Choroid plexus epithelial cell (primary cell): ENCODE data around the gene TMEFF2.
A peak's percentile ranks its signal among the peaks of the same experiment; 100 is the strongest.

ENCODE experiments used
- DNase-seq: peaks from one replicate; pipeline ENCODE4 v3.0.0-alpha.2; 2010; ENCODE audit warnings: low read depth
- H3K4me3 ChIP-seq: 2 replicates; pipeline ENCODE4 v1.5.1; 2011; ENCODE audit warnings: low read depth, mild to moderate bottlenecking, control low read depth, low read length, moderate library complexity
- TF ChIP-seq, protein P1 (sequence below): conservative IDR thresholded peaks from 2 replicates; pipeline ENCODE4 v1.5.1; 2011; ENCODE audit warnings: low read depth, mild to moderate bottlenecking, control low read depth, inconsistent platforms, low read length, moderate library complexity

TMEFF2 gene

GRCh38 chr2:192148620-192149321 lies 46.0 kb downstream of the TMEFF2 start:
- TF ChIP-seq, protein P1, sequence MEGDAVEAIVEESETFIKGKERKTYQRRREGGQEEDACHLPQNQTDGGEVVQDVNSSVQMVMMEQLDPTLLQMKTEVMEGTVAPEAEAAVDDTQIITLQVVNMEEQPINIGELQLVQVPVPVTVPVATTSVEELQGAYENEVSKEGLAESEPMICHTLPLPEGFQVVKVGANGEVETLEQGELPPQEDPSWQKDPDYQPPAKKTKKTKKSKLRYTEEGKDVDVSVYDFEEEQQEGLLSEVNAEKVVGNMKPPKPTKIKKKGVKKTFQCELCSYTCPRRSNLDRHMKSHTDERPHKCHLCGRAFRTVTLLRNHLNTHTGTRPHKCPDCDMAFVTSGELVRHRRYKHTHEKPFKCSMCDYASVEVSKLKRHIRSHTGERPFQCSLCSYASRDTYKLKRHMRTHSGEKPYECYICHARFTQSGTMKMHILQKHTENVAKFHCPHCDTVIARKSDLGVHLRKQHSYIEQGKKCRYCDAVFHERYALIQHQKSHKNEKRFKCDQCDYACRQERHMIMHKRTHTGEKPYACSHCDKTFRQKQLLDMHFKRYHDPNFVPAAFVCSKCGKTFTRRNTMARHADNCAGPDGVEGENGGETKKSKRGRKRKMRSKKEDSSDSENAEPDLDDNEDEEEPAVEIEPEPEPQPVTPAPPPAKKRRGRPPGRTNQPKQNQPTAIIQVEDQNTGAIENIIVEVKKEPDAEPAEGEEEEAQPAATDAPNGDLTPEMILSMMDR, result peak; percentile 55
- no peak overlapping the region for H3K4me3 ChIP-seq
- DNase-seq, result peak; percentile 69

DNA sequence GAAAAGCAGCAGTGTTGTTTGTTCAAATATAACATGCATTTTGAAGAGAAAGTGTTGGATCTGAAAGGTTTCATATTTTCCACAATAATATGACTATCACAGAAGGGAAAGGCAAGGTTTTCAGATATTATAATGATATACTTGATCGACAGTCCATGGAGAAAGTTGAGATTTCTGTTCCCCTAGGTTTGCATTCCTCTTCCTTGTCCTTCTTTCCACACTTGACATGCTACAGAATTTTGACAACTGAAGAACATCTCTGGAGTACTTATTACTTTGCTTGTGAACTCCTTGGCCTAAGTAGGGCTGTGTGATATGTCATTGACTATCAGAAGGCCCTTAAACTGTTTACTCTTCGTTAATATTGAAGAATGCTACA lies 46.5 kb downstream of the TMEFF2 start:
- H3K4me3 ChIP-seq, result no peak overlapping the region
- DNase-seq, result no peak
- TF ChIP-seq, protein P1, result no peak

DNA sequence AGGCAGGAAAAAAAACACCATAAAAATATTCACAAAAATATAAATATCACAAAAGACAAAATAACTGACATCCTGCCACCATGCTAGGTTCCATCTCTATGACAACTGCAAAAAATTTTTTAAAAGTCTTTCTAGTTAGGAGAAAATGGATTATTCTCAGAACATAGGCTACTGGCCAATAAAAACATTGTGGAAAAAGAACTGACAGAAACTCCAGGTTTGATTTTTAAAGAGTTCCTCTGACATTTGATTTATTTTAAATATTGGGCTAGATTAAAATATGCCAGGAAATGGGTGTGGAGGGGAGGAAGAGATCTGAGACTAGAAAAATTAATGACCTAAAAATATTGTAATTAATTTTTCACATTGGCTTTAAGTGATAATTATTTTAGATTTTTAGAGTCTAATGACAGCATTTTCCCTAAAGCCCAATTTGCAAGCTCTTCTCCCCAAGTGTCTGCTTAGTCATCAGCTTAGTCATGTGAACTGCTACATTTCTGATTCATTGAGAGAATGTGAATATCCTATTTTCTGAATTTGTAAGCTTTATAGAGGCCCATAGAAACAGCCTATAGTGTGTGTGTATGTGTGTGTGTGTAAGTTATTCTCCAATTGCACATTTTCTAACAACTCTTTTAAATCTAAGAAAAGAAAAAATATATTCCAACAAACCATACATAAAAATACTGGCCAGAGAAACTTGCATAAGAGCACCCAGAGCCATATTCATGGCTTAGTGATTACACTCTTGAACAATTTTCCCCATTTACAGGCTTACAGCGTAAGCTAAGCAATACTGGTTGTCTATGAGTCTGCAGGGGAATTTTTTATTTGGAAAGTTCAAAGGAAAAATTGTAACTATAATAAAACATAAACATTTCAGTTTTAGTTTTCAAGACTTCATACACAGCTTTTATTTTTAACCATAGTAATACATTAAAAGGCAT lies 48.4 kb downstream of the TMEFF2 start:
- no peak overlapping the region for H3K4me3 ChIP-seq
- DNase-seq, result peak; percentile 75
- TF ChIP-seq, protein P1, result no peak

DNA sequence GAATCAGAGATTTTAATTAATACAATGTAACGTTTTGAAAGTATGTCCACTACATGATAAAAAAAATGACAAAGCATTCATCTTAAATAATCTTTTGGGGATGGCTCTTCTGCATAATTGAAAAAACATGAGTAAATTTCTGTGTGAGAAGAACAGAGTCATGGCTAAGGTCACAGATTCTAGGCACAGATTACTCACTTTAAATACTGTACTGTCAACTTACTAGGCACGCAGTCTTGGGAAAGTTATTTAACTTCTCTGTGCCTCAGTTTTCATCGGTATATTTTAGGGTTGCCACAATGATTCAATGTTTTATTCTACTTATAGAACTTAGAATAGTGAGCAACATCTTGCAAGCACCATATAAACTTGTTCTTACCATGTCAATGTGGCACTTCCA lies 49.2 kb downstream of the TMEFF2 start:
- TF ChIP-seq, protein P1, result no peak
- DNase-seq, result no peak
- H3K4me3 ChIP-seq, result no peak overlapping the region

DNA sequence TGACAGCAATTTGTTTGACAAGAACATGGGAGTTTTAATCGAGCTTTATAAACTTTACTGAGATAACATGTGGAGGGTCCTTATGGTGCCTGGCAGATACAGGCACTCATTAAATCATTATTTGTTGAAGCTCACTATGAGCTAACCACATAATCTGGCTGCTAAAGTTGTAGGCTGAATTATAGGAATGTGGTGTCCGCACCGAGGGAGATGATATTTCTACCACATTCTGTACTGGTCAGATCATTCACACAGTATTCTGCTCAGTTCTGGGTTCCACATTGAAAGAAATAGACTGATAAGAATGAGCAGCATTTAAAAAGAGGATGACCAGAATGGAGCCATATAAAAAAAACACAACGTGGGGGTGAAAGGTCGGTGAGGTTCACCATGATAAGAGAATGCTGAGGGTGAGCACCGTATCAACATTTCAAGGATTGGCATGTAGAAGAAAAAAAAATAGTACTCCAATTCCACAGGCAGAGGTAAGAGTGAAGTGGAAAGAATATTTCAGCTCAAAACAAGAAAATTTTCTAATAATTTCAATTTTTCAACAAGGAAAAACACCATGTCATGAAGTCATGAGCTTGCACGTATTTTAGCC lies 54.4 kb downstream of the TMEFF2 start:
- DNase-seq, result peak; percentile 54

DNA sequence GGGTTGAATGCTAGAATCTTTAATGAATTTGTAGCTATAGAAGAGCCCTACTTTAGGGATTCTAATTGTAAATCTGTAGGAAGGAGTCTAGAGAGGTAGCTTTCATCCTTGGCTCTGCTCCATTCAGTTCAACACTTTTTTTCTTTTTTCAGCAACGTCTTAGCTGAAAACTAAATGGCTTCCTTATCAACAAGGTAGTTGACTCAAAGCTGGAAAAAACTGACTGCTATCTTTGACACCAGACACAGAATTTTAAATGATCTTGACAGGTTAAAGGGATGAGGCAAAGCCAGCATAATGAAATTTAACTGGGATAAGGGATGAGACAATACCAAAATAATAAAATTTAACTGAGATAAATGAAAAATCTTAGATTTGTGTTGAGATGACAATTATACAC lies 54.9 kb downstream of the TMEFF2 start:
- TF ChIP-seq, protein P1, result no peak
- no peak for DNase-seq

More for the DNA sequence above, 54.4 kb downstream of the TMEFF2 start:
- TF ChIP-seq, protein P1, result no peak
- H3K4me3 ChIP-seq, result no peak overlapping the region

More for the DNA sequence above, 54.9 kb downstream of the TMEFF2 start:
- no peak overlapping the region for H3K4me3 ChIP-seq
